ENCODE data around the gene HOATZ. TPM values are rescaled to one million over a fixed set of nuclear protein-coding genes. Genes with fewer than 3 reads are reported as not detected.
A peak's percentile ranks its signal among the peaks of the same experiment; 100 is the strongest.

HOATZ gene
- total RNA-seq, 2 donors from 2014 or later = not detected

DNA sequence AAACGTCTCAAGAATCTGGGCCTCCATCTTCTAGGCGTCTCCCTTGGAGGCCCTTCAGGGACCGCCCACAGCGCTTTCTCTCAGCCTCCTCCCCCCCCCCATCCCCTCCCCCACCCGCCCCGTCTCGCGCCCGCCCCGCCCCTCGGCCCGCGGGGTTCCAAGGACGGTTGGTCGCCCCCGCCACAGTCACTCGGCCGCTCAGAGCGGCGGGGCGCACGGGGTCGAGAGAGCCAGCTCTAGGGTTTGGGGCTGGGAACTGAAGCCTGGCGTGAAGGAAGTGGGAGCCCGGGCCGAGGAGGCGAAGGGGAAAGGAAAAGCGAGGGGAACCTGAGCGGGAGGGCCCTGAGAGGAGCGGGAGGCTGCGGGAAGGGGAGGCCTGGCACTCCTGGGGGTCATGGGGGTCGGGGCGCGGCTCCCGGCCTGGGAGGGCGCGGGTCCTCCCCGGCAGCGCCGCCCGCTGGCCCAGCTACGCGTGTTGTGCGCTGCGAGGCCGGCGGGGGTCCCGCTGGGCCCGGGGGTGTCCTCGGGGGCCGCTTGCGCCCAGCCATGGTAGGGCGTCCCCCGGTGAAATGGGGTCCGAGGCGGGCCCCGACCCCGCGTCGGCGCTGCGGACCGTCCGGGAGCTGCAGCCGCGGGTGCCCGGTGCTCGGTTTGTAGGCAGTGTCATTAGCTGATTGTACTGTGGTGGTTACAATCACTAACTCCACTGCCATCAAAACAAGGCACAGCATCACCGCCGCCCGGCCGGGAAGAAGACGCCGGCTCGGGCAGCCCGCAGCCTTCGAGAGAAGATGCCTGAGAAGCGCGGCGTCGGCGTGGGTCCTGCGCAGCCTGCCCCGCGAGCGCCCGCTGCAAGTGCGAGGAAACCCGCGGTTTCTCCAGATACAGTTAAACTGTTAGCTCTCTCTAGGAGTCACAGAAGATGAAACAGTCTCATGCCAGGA, 2.0 kb upstream of the HOATZ start, which contains the start of gene BTG4:
Gene BTG4 (minus strand): TSS at position 91 of the 944 bp plus-strand sequence. CDS start 13,610 bp downstream, outside the sequence.
- no peaks in the 10 kb centered on the region for H3K9me3 Mint-ChIP-seq
- peak; percentile 62 to 75 for ATAC-seq
- H3K27ac Mint-ChIP-seq = no peak within 1 kb of the TSS
- DNase-seq (ENCODE audit: low spot score in 2 of 2) = peak in 1 of 2 donors; percentile 31
- H3K36me3 Mint-ChIP-seq = peaks cover 0 to 5% of the 10 kb centered on the region in 2 donors

DNA sequence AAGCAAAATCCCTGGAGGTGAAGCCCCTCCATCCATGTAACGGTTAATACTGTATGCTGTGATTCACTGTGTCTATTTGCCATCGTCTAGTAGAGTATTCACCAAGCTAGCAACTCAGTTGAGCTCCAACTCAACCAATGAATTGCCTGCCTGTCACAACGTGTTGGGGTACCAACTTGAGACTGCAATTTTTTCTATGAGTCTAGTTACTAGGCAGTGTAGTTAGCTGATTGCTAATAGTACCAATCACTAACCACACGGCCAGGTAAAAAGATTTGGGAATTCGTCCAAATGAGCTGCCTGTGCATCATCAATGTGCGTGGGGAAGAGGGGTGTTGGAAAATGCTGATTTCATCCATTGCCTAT, 1.4 kb upstream of the HOATZ start:
- no peak overlapping the region for H3K27ac Mint-ChIP-seq
- peak; percentile 36 to 55 for ATAC-seq
- peaks cover 0 to 5% of the 10 kb centered on the region in 2 donors for H3K36me3 Mint-ChIP-seq
- no peak for DNase-seq (ENCODE audit: low spot score in 2 of 2)
- H3K9me3 Mint-ChIP-seq = no peaks in the 10 kb centered on the region

DNA sequence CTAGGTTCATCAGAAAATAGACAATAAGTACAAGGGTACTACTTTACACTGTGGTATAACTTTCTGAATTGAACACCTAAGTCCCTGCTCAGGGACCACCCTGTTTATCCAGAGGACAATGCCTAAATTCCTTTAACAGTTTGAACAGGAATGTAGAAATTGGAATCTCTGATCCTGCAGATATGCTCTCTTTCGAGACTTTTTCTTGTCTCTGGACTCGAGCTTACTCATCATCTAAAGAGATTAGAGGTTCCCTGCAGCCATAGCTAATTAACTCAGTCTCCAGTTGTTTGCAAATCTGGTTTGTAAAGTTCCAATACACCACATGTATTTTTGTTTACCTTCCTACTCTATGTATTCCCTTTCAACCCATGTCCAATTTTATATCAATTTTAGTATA, 1.0 kb downstream of the HOATZ start:
- Mint-ChIP-seq H3K27ac (no peak overlapping the region), H3K9me3 (no peaks in the 10 kb centered on the region), H3K36me3 (peaks cover 0 to 5% of the 10 kb centered on the region in 2 donors)
- no peak for ATAC-seq
- DNase-seq (ENCODE audit: low spot score in 2 of 2) = no peak

DNA sequence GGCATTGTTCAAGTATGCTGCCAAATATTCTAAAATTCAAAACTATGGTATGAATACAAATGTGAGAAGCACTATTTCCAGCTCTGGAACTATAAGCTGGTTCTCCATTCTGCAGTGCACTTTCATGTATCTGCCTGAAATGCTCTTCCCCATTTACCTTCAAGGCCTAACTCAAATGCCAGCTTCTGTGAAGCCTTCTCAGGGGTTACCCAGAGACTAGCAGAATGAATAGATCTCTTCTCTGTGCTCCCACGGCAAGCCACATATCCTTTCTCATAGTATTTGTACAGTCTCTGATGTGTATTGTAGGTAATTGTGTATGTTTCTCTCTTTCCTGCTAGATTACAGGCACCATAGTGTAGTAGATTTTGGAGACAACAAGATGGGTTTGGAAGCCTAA, 4.1 kb downstream of the HOATZ start:
- Mint-ChIP-seq H3K9me3 (no peaks in the 10 kb centered on the region), H3K36me3 (no peaks in the 10 kb centered on the region), H3K27ac (no peak overlapping the region)
- ATAC-seq (peak in 1 of 2 donors; percentile 24), DNase-seq (ENCODE audit: low spot score in 2 of 2) (no peak)

DNA sequence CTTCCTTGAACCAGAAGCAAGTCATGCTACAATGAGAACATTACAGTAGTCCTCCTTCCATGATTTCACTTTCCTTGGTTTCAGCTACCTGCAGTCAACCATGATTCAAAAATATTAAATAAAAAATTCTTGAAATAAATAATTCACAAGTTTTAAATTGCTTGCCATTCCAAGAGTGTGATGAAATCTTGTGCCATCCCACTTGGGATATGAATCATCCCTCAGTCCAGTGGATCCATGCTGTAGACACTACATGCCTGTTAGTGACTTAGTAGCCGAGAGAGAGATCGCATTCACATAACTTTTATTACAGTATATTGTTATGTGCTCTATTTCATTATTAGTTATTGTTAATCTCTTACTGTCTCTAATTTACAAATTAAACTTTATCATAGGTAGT, 6.0 kb downstream of the HOATZ start:
- H3K36me3 Mint-ChIP-seq = no peaks in the 10 kb centered on the region
- no peak overlapping the region for H3K27ac Mint-ChIP-seq
- ATAC-seq (no peak), DNase-seq (ENCODE audit: low spot score in 2 of 2) (no peak)
- no peaks in the 10 kb centered on the region for H3K9me3 Mint-ChIP-seq

DNA sequence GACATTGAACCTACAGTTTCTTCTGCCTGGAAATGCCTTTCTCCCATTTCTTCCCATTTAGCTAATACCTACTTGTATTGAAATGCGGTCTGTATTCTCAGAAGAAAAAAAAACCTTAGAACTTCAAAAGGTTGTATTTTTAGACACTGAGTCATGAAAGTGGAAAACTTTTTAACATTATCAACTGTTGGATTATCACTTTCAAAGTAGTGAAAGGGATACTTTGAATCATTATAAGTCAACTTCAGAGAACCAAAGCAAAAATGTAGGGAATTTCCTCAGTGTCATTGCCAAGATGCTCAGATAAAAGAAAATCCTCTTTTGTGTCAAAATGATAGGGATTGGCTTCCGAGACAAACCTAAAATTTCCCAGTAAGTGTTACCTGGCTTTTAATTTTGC, 6.6 kb downstream of the HOATZ start:
- peak; percentile 55 to 67 for ATAC-seq
- Mint-ChIP-seq H3K9me3 (no peaks in the 10 kb centered on the region), H3K27ac (no peak overlapping the region), H3K36me3 (no peaks in the 10 kb centered on the region)
- DNase-seq (ENCODE audit: low spot score in 2 of 2) = no peak

DNA sequence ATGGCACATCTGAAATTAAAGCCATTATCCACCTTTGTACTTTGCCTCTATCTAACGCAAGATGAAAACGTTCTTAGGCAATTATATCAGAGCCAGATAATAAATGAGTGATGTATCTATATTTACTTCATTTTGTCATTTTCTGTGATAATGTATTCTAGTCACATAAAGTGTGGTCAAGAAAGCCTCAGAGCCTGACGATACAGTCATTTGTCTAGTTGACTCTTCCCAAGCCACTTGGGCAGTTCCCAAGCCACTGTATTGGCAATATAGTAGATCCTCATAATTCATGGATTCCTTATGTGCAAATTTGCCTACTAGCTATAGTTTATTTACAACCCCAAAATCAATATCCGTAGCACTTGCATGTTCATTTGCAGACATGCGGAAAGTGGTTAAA, 7.8 kb downstream of the HOATZ start:
- Mint-ChIP-seq H3K9me3 (no peaks in the 10 kb centered on the region), H3K36me3 (no peaks in the 10 kb centered on the region), H3K27ac (no peak overlapping the region)
- no peak for DNase-seq (ENCODE audit: low spot score in 2 of 2)
- ATAC-seq = no peak

DNA sequence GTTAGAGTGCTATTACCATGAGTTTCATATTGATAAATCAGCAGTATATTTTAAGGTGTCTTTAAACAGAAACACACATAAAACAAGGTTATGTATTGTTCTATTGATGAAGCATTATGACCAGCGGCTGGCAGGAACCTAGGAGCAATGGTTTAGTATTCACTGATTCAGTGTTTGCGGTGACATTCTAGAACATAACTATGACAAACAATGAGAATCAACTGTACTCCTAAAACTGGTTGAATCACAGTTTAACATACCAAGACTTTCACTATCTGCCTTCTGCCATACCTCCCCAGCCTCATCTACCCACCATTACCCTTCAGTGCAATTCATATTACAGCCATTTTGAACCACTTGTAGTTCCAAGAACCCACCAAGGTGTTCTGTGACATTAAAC, 8.8 kb downstream of the HOATZ start:
- ATAC-seq (peak; percentile 57 to 81), DNase-seq (ENCODE audit: low spot score in 2 of 2) (no peak)
- Mint-ChIP-seq H3K9me3 (no peaks in the 10 kb centered on the region), H3K27ac (no peak overlapping the region), H3K36me3 (no peaks in the 10 kb centered on the region)

DNA sequence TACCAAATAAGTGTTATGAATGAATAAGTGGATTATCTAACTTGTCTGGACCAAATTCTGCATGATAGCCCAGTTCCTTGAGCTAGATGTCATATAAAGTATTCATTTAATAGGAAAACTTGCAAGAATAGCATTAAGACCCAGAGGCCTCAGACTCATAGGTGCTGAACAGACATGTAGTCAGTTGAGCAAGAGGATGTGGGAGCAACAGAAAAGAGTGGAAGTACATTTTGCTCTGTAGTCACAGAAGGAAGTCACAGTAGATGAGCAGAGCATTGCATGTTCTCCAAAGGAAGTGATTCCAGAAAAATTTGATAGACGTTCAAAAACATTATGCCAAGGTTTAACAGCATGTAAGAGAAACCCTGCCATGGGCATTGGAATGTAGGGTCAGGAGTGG, 9.5 kb downstream of the HOATZ start:
- Mint-ChIP-seq H3K36me3 (no peaks in the 10 kb centered on the region), H3K9me3 (no peaks in the 10 kb centered on the region), H3K27ac (no peak overlapping the region)
- ATAC-seq = no peak
- DNase-seq (ENCODE audit: low spot score in 2 of 2) = no peak

DNA sequence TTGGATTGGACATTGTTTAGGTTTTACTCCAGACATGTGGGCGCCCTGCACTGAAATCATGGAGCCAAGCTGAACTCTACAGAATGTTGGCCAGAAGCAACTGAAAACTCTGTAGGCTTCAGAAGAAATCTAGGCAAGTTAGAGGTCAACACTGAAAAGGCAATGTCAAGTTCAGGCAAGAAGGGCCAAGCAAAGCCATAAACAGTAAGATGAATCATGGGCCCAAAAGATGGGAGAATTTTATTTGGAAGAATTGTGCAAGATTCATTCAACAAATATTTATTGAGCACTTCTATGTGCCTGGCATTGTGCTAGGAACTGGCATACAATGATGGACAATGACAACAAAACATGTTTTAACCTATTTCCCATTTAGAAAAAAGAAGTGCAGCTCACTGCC, 10.9 kb downstream of the HOATZ start:
- DNase-seq (ENCODE audit: low spot score in 2 of 2) = no peak
- no peaks in the 10 kb centered on the region for H3K36me3 Mint-ChIP-seq
- no peaks in the 10 kb centered on the region for H3K9me3 Mint-ChIP-seq
- ATAC-seq = no peak
- H3K27ac Mint-ChIP-seq = peak overlapping the region in 1 of 2 donors; percentile 19

DNA sequence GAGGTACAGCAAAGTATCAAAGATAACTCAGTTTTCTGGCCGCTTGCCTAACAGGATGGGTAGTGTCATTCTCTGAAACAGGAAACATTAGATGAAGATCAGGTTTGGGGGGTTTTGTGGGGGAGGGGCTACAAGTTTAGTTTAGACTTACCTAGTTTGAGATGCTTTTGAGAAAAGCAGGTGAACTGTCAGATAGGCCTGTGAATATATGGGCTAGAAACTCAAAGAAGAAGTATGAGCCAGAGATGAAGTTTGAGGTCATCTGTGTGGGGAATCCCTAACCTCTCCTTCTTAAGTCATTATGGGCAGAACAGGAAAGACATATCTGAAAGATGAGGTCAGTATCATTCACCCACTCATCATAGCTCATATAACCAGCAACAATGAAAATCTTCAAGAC, 11.9 kb downstream of the HOATZ start:
- H3K9me3 Mint-ChIP-seq = no peaks in the 10 kb centered on the region
- no peaks in the 10 kb centered on the region for H3K36me3 Mint-ChIP-seq
- ATAC-seq (peak; percentile 49 to 82), DNase-seq (ENCODE audit: low spot score in 2 of 2) (no peak)
- peak overlapping the region in 1 of 2 donors; percentile 19 for H3K27ac Mint-ChIP-seq

DNA sequence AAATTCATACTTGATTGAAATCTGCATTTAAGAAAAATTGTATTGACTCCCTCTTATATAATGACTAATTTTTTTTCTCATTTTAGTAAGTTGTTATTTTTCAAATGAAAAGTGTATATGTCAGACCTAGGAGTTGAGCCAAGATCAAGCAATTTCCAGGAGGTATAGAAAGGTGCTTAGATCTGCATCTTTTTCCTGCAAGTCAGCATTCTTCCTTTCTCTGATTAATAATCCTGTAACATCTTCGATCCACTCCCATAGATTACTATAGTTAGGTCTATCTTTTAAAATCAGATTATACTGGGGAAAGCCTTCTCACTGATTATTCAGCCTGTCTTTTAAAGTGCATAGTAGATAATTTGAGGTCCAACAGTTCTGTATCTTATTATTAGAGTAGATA, 12.7 kb downstream of the HOATZ start:
- Mint-ChIP-seq H3K36me3 (no peaks in the 10 kb centered on the region), H3K9me3 (no peaks in the 10 kb centered on the region)

DNA sequence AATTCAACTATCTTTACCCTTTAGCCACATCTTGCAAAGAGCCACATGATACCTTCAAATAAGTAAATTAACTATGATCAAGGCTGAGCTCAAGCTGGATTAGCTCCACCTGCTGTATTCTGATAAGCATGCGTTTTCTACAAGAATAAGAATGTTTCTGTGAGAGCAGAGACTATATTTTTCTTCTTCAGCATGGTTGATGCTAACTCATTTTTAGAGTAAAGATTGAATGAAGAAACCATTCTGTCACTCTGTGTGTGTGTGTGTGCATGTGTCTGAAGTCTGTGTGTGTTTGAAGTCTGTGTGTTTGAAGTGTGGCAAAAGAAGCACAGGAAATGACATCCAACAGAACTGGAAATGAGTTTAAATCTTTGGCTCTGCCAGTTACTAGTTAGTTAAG, 14.0 kb downstream of the HOATZ start:
- ATAC-seq (peak; percentile 29 to 52), DNase-seq (ENCODE audit: low spot score in 2 of 2) (peak in 1 of 2 donors; percentile 27)
- peak overlapping the region; percentile 68 to 95 for H3K27ac Mint-ChIP-seq

More for the DNA sequence above, 12.7 kb downstream of the HOATZ start:
- no peak for ATAC-seq
- no peak overlapping the region for H3K27ac Mint-ChIP-seq
- no peak for DNase-seq (ENCODE audit: low spot score in 2 of 2)

DNA sequence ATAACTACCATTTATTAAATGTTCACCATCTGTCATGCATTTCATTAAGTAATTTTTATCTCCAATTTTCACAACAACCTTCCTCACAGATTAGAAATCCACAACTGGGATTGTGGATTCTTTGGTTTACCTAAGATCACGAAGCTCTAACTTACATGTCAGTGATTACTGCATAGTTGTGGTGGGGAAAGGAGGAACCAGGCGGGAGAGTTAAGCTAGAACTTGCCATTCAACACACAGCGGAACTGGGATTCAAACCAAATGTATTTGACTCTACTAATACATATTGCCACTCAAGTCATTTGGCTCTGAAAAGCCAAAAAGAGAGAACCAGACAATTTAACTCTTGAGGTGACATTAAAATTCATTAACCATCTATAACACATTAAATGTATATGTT, 15.5 kb downstream of the HOATZ start:
- no peak overlapping the region for H3K27ac Mint-ChIP-seq
- no peak for ATAC-seq
- DNase-seq (ENCODE audit: low spot score in 2 of 2) = no peak
- H3K9me3 Mint-ChIP-seq = no peaks in the 10 kb centered on the region
- no peaks in the 10 kb centered on the region for H3K36me3 Mint-ChIP-seq

More for the DNA sequence above, 14.0 kb downstream of the HOATZ start:
- no peaks in the 10 kb centered on the region for H3K36me3 Mint-ChIP-seq
- no peaks in the 10 kb centered on the region for H3K9me3 Mint-ChIP-seq

DNA sequence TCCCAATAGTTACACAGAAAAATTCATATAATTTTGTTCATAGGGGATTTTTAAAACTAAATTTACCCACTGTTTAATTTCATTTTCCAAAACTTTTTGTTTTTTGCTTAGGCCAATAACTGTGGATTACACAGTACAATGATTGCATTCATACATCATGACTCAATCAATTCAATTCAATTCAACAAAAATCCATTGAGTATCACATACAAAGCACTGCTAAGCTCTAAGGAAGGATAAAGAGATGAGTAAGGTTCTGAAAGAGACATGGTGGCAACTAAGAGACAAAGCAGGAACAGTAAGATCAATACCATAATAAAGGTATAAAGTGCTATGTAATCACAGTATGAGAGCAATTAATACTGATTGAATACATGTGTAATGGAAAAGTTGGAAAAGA, 16.6 kb downstream of the HOATZ start:
- H3K9me3 Mint-ChIP-seq = no peaks in the 10 kb centered on the region
- no peak for DNase-seq (ENCODE audit: low spot score in 2 of 2)
- peak overlapping the region in 1 of 2 donors; percentile 11 for H3K27ac Mint-ChIP-seq
- no peaks in the 10 kb centered on the region for H3K36me3 Mint-ChIP-seq
- ATAC-seq = peak in 1 of 2 donors; percentile 66

DNA sequence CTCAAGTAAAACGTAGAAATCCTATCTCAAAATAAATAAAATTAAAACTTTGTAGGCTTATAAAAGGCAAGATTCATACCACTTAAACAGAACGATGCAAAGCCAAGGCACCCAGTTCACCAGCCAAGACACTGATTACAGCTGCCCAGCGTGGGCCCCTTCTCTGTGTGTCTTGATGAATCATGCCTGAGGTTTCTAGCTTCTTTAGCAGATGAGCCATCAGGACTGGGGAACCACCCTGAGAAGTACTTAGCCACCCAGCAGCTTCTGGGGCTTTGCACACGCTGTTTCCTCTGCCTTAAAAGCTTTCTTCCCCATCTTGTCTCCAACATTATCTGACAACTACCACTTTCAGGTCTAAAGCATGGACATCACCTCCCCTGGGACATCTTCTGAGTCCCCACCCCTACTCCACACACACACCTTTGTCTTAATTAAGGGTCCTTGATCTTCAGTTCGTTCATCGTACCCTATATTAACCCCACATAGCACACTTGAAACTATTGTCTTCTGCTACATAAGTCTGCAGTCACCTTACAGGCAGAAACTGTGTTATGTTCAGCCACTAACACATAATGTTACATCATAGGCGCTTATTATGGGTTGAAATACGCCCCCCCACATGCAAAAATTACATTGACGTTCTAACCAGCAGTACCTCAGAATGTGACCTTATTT, 17.2 kb downstream of the HOATZ start:
- H3K36me3 Mint-ChIP-seq = no peaks in the 10 kb centered on the region
- peak overlapping the region in 1 of 2 donors; percentile 29 for H3K27ac Mint-ChIP-seq
- DNase-seq (ENCODE audit: low spot score in 2 of 2) = peak in 1 of 2 donors; percentile 63

DNA sequence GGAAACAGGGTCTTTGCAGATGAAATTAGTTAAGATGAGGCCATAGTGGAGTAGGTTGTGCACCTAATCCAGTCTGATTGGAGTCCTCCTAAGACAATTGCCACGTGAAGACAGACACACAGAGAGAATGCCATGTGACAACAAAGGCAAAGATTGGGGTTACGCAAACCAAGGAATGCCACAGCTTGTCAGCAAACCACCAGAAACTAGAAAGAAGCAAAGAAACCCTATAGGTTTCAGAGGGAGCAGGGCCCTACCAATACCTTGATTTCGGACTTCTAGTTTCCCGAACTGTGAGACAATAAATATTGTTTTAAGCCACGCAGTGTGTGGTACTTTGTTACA, 17.8 kb downstream of the HOATZ start:
- DNase-seq (ENCODE audit: low spot score in 2 of 2) (no peak), ATAC-seq (peak in 1 of 2 donors; percentile 2)
- H3K9me3 Mint-ChIP-seq = no peaks in the 10 kb centered on the region
- peak overlapping the region in 1 of 2 donors; percentile 29 for H3K27ac Mint-ChIP-seq
- peaks cover 0 to under 1% of the 10 kb centered on the region in 2 donors for H3K36me3 Mint-ChIP-seq

More for the DNA sequence above, 17.2 kb downstream of the HOATZ start:
- ATAC-seq = peak; percentile 93 to 98
- no peaks in the 10 kb centered on the region for H3K9me3 Mint-ChIP-seq

All from activated naive CD4-positive, alpha-beta T cell treated with anti-CD3 and anti-CD28 coated beads, Interleukin-2, amount 50 U/mL, for 72 hours (primary cell).